Stimulated activated CD8-positive, alpha-beta memory T cell treated with anti-CD3 and anti-CD28 coated beads, Interleukin-15, amount 100 ng/mL, for 1 hour (primary cell): ENCODE results near the gene OVOL2.
"Not testable (repeated sequence)": the region's sequence is repeated elsewhere in the genome, so short reads cannot be mapped to it uniquely, and the experiment has no call there.

ENCODE experiments used
- DNase-seq: peaks from one replicate; pipeline ENCODE4 v3.0.0-alpha.2; 2020; ENCODE audit warnings: low read depth

OVOL2 gene

GRCh38 chr20:18057101-18057993 is at the start of gene OVOL2:
Gene OVOL2 (minus strand): TSS chr20:18057916. CDS start chr20:18057634, 282 bp downstream.
- no peak for DNase-seq

GRCh38 chr20:18103497-18103896 is 45.8 kb upstream of the OVOL2 start:
- DNase-seq, result no peak

GRCh38 chr20:18101125-18101810 is 43.6 kb upstream of the OVOL2 start:
- DNase-seq, result no peak

- not testable (repeated sequence) for DNase-seq
Measured at GRCh38 chr20:18100569-18100968, 42.9 kb upstream of the OVOL2 start.

- DNase-seq, result no peak
Measured at GRCh38 chr20:18094191-18094590, 36.5 kb upstream of the OVOL2 start.

GRCh38 chr20:18093388-18093787 is 35.7 kb upstream of the OVOL2 start:
- DNase-seq, result no peak

GRCh38 chr20:18092890-18093289 is 35.2 kb upstream of the OVOL2 start:
- no peak for DNase-seq

- no peak for DNase-seq
Measured at GRCh38 chr20:18091623-18092022, 33.9 kb upstream of the OVOL2 start.

- no peak for DNase-seq
Measured at GRCh38 chr20:18090477-18090876, 32.8 kb upstream of the OVOL2 start.

GRCh38 chr20:18090044-18090443 is 32.3 kb upstream of the OVOL2 start:
- no peak for DNase-seq

- DNase-seq, result not testable (repeated sequence)
Measured at GRCh38 chr20:18088841-18089240, 31.1 kb upstream of the OVOL2 start.

- DNase-seq, result not testable (repeated sequence)
Measured at GRCh38 chr20:18088298-18088697, 30.6 kb upstream of the OVOL2 start.

- no peak for DNase-seq
Measured at GRCh38 chr20:18087054-18087453, 29.3 kb upstream of the OVOL2 start.

GRCh38 chr20:18080836-18081235 is 23.1 kb upstream of the OVOL2 start:
- DNase-seq, result not testable (repeated sequence)

- DNase-seq, result no peak
Measured at GRCh38 chr20:18079756-18080353, 22.1 kb upstream of the OVOL2 start.

GRCh38 chr20:18077157-18077556 is 19.4 kb upstream of the OVOL2 start:
- no peak for DNase-seq

GRCh38 chr20:18072532-18072931 is 14.8 kb upstream of the OVOL2 start:
- DNase-seq, result no peak

GRCh38 chr20:18066421-18067333 is 9.0 kb upstream of the OVOL2 start:
- no peak for DNase-seq

GRCh38 chr20:18063676-18064075 is 6.0 kb upstream of the OVOL2 start:
- DNase-seq, result no peak

- DNase-seq, result no peak
Measured at GRCh38 chr20:18059603-18060002, 1.9 kb upstream of the OVOL2 start.

GRCh38 chr20:18058661-18059467 is 1.1 kb upstream of the OVOL2 start:
- DNase-seq, result no peak
